ENCODE results near the gene PCDHGB3. TPM values are rescaled to one million over a fixed set of nuclear protein-coding genes. Genes with fewer than 3 reads are reported as not detected.
"Not testable (repeated sequence)": the region's sequence is repeated elsewhere in the genome, so short reads cannot be mapped to it uniquely, and the experiment has no call there.

PCDHGB3 gene
- total RNA-seq, 2 experiments from 2014 or later: not detected

- H3K4me3 Mint-ChIP-seq; intact Hi-C loops (cut with DNase I, micrococcal nuclease); DNase-seq; H3K27ac Mint-ChIP-seq; POLR2A ChIA-PET; ATAC-seq; H3K4me1 Mint-ChIP-seq: not testable (repeated sequence)
- peaks cover 28% of the 10 kb centered on the region for H3K36me3 Mint-ChIP-seq (ENCODE audit: low read depth)
- CTCF ChIA-PET: interaction anchor here (1.2 to 1.5 kb wide), 2 partner anchors 163 to 169 kb away, joined by 3 to 5 read pairs; no protein-coding TSS in a partner anchor
- H3K27me3 Mint-ChIP-seq: peaks cover 57% of the 10 kb centered on the region
- peaks cover 27% of the 10 kb centered on the region for H3K9me3 Mint-ChIP-seq (ENCODE audit: low read depth)
These were observed 24.6 kb downstream of the PCDHGB3 start for GRCh38 chr5:141394401-141395187.

GRCh38 chr5:141397756-141398551 is 27.9 kb downstream of the PCDHGB3 start, which contains the start of gene PCDHGB5:
PCDHGB5 (plus strand) TSS chr5:141397947; CDS start chr5:141398128, 181 bp downstream.
- DNase-seq: peak; percentile 67
- CTCF ChIA-PET: interaction anchor here (0.6 to 2.6 kb wide), 18 partner anchors 9 to 244 kb away, joined by 3 to 14 read pairs (median 4); partner anchors contain the start of genes PCDHGA10, PCDHGA11, PCDHGA12 and PCDHGB6
- intact Hi-C loops (cut with DNase I, micrococcal nuclease): not testable (repeated sequence)

GRCh38 chr5:141398608-141399007 is 28.6 kb downstream of the PCDHGB3 start:
- H3K27ac Mint-ChIP-seq: no peak overlapping the region
- no peak for DNase-seq
- no peak overlapping the region for H3K4me3 Mint-ChIP-seq
- no peak for ATAC-seq
- CTCF ChIA-PET: interaction anchor here (0.7 to 2.3 kb wide), 5 partner anchors 23 to 243 kb away, joined by 3 to 12 read pairs (median 5); partner anchors contain the start of gene PCDHGA11
- peaks cover 13% of the 10 kb centered on the region for H3K9me3 Mint-ChIP-seq (ENCODE audit: low read depth)
- intact Hi-C loops (cut with DNase I, micrococcal nuclease): no loop called here
- POLR2A ChIA-PET: no interaction called here
- H3K27me3 Mint-ChIP-seq: peaks cover 54% of the 10 kb centered on the region
- peaks cover 21% of the 10 kb centered on the region for H3K36me3 Mint-ChIP-seq (ENCODE audit: low read depth)
- H3K4me1 Mint-ChIP-seq: no peaks in the 10 kb centered on the region

More at GRCh38 chr5:141397756-141398551, 27.9 kb downstream of the PCDHGB3 start, which contains the start of gene PCDHGB5:
- POLR2A ChIA-PET, H3K27ac Mint-ChIP-seq, H3K4me1 Mint-ChIP-seq: not testable (repeated sequence)
- H3K27me3 Mint-ChIP-seq: peaks cover 53% of the 10 kb centered on the region
- peaks cover 17% of the 10 kb centered on the region for H3K9me3 Mint-ChIP-seq (ENCODE audit: low read depth)
- peak within 1 kb of the TSS; percentile 52 for H3K4me3 Mint-ChIP-seq
- H3K36me3 Mint-ChIP-seq (ENCODE audit: low read depth): peaks cover 25% of the 10 kb centered on the region
- ATAC-seq: peak; percentile 84

- H3K9me3 Mint-ChIP-seq (ENCODE audit: low read depth): peaks cover 6% of the 10 kb centered on the region
- H3K4me3 Mint-ChIP-seq: no peak overlapping the region
- H3K4me1 Mint-ChIP-seq: no peaks in the 10 kb centered on the region
- H3K27ac Mint-ChIP-seq: no peak overlapping the region
- intact Hi-C loops (cut with DNase I, micrococcal nuclease): loop anchor here in 1 of 2 experiments (10.0 kb wide), 1 partner anchor 525 kb away; the partner anchor contains the start of gene PCDHA12
- ChIA-PET CTCF (interaction anchor here (0.7 to 2.3 kb wide), 6 partner anchors 9 to 158 kb away, joined by 3 to 8 read pairs (median 3); partner anchors contain the start of gene TAF7), POLR2A (no interaction called here)
- H3K27me3 Mint-ChIP-seq: peaks cover 56% of the 10 kb centered on the region
- peaks cover 17% of the 10 kb centered on the region for H3K36me3 Mint-ChIP-seq (ENCODE audit: low read depth)
- ATAC-seq (no peak), DNase-seq (no peak)
These were observed 29.7 kb downstream of the PCDHGB3 start for GRCh38 chr5:141399555-141400258.

GRCh38 chr5:141402553-141403243 is 32.7 kb downstream of the PCDHGB3 start, which contains the start of gene PCDHGA9:
PCDHGA9 (plus strand) TSS chr5:141402778; CDS start chr5:141402953, 175 bp downstream.
- DNase-seq: peak; percentile 46
- ChIA-PET CTCF (interaction anchor here (0.6 to 1.5 kb wide), 12 partner anchors 10 to 956 kb away, joined by 3 to 15 read pairs (median 4); partner anchors contain the start of genes PCDHGA10, PCDHGA11 and PCDHGB7), POLR2A (no interaction called here)
- peaks cover 11% of the 10 kb centered on the region for H3K36me3 Mint-ChIP-seq (ENCODE audit: low read depth)
- peaks cover 10% of the 10 kb centered on the region for H3K9me3 Mint-ChIP-seq (ENCODE audit: low read depth)
- no peaks in the 10 kb centered on the region for H3K4me1 Mint-ChIP-seq
- H3K4me3 Mint-ChIP-seq: no peak within 1 kb of the TSS
- no peak within 1 kb of the TSS for H3K27ac Mint-ChIP-seq
- H3K27me3 Mint-ChIP-seq: peaks cover 56% of the 10 kb centered on the region
- ATAC-seq: no peak
- intact Hi-C loops (cut with DNase I, micrococcal nuclease): loop anchor here in 1 of 2 experiments (10.0 kb wide), 1 partner anchor 528 kb away; the partner anchor contains the start of gene PCDHA12

- POLR2A ChIA-PET: no interaction called here
- CTCF ChIA-PET: interaction anchor here (0.6 to 1.5 kb wide), 12 partner anchors 10 to 207 kb away, joined by 3 to 15 read pairs (median 4); partner anchors contain the start of genes PCDHGA10, PCDHGA11 and PCDHGB7
- DNase-seq: no peak
- no peak overlapping the region for H3K27ac Mint-ChIP-seq
- intact Hi-C loops (cut with DNase I, micrococcal nuclease): loop anchor here in 1 of 2 experiments (10.0 kb wide), 1 partner anchor 529 kb away; the partner anchor contains the start of gene PCDHA12
- H3K36me3 Mint-ChIP-seq (ENCODE audit: low read depth): peaks cover 13% of the 10 kb centered on the region
- no peaks in the 10 kb centered on the region for H3K4me1 Mint-ChIP-seq
- peaks cover 12% of the 10 kb centered on the region for H3K9me3 Mint-ChIP-seq (ENCODE audit: low read depth)
- H3K27me3 Mint-ChIP-seq: peaks cover 62% of the 10 kb centered on the region
- no peak for ATAC-seq
- no peak overlapping the region for H3K4me3 Mint-ChIP-seq
These were observed 33.3 kb downstream of the PCDHGB3 start for GRCh38 chr5:141403387-141403786.

GRCh38 chr5:141407790-141408505 is 37.9 kb downstream of the PCDHGB3 start, which contains the start of gene PCDHGB6:
PCDHGB6 (plus strand) TSS chr5:141408021; CDS start chr5:141408203, 182 bp downstream.
- intact Hi-C loops (cut with DNase I, micrococcal nuclease): loop anchor here (5.0 to 10.0 kb wide), 2 partner anchors 36 to 533 kb away; partner anchors contain the start of genes PCDHGA6 (in 2 of the 2), PCDHGB3 (in 2 of the 2) and PCDHA12 (in 1 of the 2)
- H3K27ac Mint-ChIP-seq, H3K4me1 Mint-ChIP-seq, POLR2A ChIA-PET: not testable (repeated sequence)
- peak; percentile 74 for DNase-seq
- peak within 1 kb of the TSS; percentile 48 for H3K4me3 Mint-ChIP-seq
- ATAC-seq: peak; percentile 80
- peaks cover 60% of the 10 kb centered on the region for H3K27me3 Mint-ChIP-seq
- H3K36me3 Mint-ChIP-seq (ENCODE audit: low read depth): peaks cover 16% of the 10 kb centered on the region
- CTCF ChIA-PET: interaction anchor here (1.0 to 3.9 kb wide), 17 partner anchors 9 to 226 kb away, joined by 3 to 23 read pairs (median 4); partner anchors contain the start of genes DIAPH1, PCDHGA1, PCDHGA11 and PCDHGA12
- peaks cover 19% of the 10 kb centered on the region for H3K9me3 Mint-ChIP-seq (ENCODE audit: low read depth)

GRCh38 chr5:141409598-141410306 is 39.7 kb downstream of the PCDHGB3 start:
- Mint-ChIP-seq H3K27me3 (peaks cover 63% of the 10 kb centered on the region), H3K27ac (no peak overlapping the region), H3K4me1 (peaks cover 8% of the 10 kb centered on the region), H3K4me3 (no peak overlapping the region), H3K9me3 (ENCODE audit: low read depth) (peaks cover 19% of the 10 kb centered on the region), H3K36me3 (ENCODE audit: low read depth) (peaks cover 16% of the 10 kb centered on the region)
- no peak for ATAC-seq
- POLR2A ChIA-PET: no interaction called here
- no peak for DNase-seq
- CTCF ChIA-PET: interaction anchor here (0.7 kb wide), 1 partner anchor 71 kb away, joined by 3 read pairs; no protein-coding TSS in a partner anchor
- intact Hi-C loops (cut with DNase I, micrococcal nuclease): loop anchor here (5.0 to 10.0 kb wide), 2 partner anchors 37 to 535 kb away; partner anchors contain the start of genes PCDHGA6 (in 2 of the 2), PCDHGB3 (in 2 of the 2) and PCDHA12 (in 1 of the 2)

- Mint-ChIP-seq H3K9me3 (ENCODE audit: low read depth) (peaks cover 16% of the 10 kb centered on the region), H3K4me1 (peaks cover 8% of the 10 kb centered on the region), H3K36me3 (ENCODE audit: low read depth) (peaks cover 21% of the 10 kb centered on the region), H3K27me3 (peaks cover 62% of the 10 kb centered on the region), H3K4me3 (no peak overlapping the region), H3K27ac (no peak overlapping the region)
- no peak for ATAC-seq
- intact Hi-C loops (cut with DNase I, micrococcal nuclease): no loop called here
- CTCF ChIA-PET: interaction anchor here (1.8 to 3.8 kb wide), 3 partner anchors 10 to 198 kb away, joined by 5 to 23 read pairs (median 19); partner anchors contain the start of genes PCDHB13 and PCDHGA11
- DNase-seq: no peak
- POLR2A ChIA-PET: no interaction called here
These were observed 41.5 kb downstream of the PCDHGB3 start for GRCh38 chr5:141411575-141411974.

All from activated CD4-positive, alpha-beta T cell treated with anti-CD3 and anti-CD28 coated beads for 36 hours (primary cell).